Fibroblast of peridontal ligament (primary cell): ENCODE results near the gene LSM12.
A peak's percentile ranks its signal among the peaks of the same experiment; 100 is the strongest.

Experiments
- DNase-seq: peaks from one replicate; pipeline ENCODE4 v3.0.0-alpha.2; 2010; ENCODE audit errors: extremely low read depth

Gene LSM12

DNA sequence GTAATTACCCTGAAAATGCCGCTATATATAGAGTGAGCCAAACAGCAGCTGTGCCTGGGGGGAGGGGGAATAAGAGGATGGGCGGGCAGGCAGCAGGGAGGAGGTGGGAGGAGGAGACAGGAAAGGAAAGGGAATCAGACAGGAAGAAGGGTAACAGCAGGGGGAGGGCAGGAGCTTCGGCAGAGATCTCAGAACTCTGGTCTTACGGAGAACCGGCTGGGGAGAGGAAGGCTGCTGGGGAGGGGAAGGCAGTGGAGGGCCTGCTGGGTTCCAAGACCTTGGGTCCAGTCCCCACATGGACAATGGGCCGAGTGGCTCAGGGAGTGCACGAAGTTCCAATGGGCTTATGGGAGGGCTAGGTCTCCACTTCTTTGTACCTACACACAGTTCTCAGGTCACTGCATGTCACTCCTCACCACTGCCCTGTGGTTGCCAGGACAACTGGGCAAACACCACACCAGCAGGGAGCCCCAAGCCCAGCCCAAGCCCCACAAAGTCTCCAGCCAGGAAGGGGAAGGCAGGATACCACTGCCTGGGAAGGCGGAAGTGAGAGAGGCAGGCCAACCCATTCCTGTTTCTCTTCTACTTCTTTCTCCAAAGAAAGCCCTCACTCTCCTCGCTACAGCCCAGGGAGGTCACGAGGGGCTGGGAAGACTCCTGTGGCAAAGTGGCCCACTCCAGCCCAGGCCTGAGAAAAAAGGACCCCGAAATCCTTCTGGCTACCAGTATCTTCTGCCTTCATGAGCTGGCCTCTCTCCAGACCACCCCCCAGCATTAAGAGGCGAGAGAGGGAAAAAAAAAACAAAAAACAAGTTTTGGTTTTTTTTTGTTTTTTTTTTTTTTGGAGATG, 29.4 kb upstream of the LSM12 start:
- DNase-seq: peak; percentile 86

DNA sequence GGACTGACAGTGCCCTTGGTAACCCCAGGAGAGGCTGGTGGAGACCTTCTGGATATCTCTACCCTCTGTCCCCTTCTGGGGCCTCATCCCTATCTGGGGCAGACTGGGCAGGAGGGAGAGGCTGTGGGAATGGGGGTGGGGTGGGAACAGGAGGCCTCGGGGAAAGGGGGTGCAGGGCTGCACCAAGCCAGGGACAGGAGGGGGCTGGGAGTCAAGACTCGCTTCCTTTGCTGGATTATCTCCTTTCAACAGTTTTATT, 28.8 kb upstream of the LSM12 start:
- no peak for DNase-seq

DNA sequence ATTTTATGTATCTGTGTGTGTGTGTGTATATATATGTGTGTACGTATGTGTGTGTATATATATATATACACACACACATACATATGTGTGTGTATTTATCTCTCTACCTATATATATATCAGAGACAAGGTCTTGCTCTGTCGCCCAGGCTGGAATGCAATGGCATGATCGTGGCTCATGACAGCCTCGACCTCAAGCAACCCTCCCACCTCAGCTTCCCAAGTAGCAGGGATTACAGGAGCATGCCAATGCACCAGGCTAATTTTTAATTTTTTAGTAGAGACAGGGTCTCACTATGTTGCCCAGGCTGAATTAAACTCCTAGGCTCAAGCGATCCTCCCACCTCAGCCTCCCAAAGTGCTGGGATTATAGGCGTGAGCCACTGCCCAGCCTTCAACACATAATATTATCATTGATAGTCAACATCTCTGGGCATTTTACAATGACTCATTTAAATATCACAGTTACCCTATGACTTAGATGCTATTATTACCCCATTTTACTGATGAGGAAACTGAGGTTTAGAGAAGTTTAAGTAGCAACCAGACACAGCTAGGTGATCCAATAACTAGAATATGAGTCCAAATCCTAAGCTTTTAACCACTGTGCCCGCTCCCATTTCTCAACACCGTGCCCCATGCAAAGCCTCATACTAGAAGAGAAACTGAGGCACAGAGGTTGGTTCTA, 28.4 kb upstream of the LSM12 start:
- DNase-seq: no peak

DNA sequence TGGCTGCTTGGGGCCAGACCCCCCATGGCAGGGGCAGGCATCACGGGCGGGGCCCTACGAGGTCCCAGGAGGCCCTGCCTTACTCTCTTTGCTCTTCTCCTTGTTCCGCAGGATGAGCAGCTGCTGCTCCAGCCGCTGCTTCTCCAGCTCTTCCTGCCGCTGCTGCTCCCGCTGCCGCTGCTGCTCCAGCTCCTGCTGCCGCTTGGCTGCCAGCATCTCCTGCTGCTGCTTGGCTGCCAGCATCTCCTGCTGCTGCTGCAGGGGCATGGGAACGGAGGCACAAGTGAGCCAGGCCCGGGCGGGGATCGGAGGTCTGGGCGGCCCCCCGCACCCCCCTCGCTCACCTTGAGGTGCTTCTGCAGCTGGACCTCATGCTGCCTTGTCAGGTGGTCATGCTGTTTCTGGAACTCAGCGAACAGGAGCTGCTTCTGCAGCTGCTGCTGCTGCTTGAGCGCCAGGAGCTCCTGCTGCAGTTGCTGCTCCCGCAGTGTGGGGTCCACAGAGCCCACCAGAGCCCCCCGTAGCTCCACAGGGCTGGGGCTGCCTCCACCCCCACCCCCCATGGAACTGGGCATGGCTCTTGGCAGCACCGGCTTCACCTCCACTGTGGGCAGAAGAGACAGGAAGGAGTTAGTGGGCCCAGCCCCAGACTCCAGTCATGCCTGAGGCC, 26.9 kb upstream of the LSM12 start:
- no peak for DNase-seq

DNA sequence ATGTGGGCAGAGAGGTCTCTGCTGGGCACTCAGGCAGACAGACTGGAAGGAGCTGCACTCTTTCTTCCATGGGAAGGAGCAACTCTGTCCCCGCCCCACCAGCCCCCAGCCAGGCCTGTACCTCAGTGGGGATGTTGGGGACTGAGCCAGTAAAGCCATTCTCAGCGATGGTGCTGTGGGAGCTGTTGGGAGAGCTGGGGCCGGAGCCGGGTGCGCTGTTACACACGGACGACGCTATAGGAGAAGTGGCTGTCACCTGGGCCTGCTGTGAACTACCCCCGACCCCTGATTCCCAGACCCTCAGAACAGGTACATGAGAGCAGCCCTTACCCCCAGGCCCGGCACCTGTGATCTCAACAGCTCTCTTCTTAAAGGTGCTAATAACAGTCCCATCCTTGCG, 25.6 kb upstream of the LSM12 start:
- no peak for DNase-seq

DNA sequence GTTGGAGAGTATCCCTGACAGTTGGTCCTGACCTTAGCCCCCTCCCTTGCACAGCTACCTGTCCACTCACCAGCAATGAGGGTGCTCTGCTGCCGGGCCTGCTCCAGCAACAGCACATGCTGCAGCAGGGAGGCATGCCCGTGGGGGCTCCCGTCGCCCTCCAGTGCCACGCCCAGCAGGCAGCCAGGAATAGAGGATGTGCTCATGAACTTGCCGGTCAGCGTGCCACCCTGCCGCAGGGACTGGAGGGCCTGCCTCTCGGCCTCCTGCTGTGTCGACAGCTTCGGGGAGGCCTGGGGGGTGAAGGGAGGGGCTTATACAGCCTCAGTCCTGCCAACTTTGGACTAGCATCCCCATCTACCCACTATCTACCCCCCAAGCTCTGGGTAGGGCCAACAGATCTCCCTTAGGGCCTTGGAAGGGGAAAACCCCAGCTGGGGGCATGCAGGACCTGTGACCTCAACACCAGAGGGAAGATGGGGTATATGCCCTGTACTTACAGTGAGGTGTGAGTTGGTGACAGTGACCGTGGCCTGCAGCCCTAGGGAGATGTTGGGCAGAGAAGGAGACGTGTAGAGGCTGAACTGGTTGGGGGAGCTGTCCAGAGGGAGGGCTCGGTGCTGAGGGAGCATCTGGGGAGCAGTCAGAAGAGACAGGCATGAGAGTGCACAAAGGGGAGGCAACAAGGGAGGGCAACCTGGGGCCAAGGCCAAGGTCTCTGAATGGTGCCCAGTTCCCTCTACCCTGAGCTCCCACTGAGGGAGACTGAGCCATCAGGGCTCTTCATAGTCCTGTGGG, 24.9 kb upstream of the LSM12 start:
- DNase-seq: no peak

DNA sequence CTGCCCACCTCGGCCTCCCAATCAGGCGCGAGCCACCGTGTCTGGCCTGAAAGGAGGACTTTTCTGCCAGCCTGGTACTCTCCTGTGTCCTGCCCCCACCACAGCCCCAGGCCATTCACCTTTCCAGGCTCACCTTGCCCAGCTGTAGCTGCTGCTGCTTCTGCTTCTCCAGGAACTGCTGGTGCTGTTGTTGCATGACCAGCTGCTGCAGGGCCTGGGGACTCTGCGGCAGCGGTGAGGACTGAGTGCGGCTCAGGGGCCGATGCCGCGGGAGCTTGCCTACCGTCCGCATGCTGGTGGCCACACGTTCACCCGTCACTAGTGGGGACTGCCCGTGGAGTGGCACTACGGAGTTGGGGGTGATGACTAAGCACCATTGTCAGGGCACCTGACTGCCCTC, 21.8 kb upstream of the LSM12 start:
- DNase-seq: no peak

DNA sequence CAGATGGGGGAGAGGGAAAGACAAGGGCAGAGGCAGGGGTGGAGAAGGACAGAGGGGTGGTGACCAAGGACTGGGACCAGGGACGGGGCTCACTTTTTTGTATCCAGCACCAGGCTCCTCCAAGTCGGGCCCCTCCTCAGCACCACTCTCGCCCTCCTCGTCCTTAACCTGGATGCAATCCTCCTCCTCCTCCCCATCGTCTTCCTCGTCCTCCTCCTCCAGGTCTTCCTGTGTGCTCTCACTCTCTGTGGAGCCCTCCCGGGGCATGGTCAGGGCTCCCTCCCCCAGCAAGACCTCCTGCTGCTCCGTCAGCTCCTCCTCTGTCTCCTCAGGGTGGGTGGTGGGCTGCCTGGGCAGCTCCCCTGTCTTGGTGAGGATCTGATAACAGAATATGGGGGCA, 20.8 kb upstream of the LSM12 start:
- no peak for DNase-seq

DNA sequence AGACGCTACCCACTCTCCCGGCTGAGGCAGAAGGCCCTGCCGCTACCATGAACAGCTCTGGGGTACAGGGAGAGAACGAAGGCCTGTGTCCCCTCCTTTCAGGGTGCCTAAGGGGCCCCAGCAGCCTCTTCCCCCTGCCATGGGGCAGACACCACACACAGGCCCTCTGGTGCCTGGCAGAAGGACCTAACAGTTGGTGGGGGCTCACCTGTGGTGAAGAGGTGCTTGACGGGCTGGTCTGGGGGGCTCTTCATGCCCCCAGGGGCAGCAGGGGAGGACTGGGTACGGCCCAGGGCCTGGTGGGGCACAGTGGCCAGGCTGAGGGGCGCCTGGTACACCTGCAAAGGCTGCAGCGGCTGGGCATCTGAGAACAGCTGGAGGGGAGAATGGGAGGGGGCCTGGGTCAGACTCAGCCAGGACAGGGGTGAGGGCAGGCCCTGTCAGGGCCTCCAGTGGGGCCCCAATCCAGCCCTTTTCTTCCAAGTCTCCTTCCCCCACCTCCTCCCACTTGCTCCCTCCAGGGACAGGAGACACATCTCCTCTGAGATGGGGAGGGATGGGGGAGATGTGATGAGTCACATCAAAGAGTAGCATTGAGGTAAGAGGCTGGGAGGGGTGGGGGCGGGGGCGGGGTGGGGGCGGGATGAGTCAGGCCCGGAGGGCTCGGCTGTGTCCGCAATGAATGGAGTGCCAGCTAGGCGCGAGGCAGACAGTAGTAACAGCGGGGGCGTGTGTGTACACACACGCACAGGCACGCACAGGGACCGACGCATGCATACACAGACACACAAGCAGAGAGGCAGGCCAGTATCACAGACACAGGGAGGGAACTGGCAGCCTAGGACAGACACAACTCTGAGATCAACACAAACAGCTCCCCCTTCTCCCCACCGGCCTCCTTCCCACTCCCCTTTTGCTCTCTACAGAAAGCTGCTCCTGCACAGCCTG, 20.2 kb upstream of the LSM12 start:
- DNase-seq: peak; percentile 79

DNA sequence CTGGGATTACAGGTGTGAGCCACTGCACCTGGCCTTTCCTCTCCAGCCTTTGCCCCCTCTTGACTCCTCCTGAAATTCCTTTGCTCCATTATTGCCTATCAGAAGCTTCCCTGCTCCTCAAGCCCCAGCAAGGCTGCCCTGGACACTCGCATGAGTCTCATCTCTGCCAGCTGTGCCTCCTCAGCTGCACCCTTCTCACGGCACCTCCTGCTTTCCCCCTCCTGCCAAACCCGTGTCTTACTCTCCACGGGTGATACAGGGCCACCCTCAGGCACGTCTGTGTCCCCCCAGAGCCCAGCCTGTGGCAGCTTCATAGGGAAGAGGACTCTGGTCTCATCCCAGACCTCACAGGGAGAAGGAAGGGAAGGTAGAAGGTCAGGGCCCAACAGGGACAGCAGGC, 19.4 kb upstream of the LSM12 start:
- no peak for DNase-seq

DNA sequence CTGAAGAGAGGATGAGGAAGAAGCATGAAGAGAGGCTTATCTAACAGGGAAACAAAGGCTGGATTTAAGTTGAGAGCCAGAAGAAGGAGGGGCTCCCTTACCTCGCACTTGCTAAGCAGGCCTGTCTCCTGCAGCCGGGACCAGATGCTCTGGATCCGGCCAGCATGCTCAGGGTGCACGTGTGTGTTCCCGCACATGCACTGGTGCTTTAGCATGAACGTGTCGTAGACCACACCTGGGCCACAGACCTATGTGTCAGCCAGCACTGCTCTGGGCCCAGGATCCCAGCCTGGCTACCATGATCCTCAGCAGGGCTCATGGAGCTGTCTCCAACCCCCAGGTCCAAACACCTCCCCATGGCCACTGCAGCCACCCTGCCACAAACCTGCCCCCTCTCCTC, 18.4 kb upstream of the LSM12 start:
- no peak for DNase-seq

DNA sequence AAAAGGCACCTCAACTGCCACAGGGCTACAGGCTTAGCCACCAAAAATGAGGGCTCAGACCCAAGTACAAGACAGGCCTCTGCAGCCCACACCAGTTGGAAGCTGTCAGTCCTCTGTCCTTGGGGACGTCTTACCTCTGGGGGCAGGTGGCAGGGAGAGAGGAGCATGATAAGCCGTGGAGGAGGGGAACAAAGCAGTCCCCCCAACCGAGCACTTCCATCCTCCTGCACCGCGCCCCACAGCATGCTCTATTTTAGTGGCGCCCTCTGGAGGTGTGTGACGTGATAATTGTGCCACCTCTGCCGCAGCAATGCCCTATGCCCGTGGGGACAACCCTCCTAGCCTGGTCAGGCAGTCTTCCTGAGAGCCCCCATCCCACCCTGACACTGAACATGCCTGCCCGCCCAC, 17.7 kb upstream of the LSM12 start:
- no peak for DNase-seq

DNA sequence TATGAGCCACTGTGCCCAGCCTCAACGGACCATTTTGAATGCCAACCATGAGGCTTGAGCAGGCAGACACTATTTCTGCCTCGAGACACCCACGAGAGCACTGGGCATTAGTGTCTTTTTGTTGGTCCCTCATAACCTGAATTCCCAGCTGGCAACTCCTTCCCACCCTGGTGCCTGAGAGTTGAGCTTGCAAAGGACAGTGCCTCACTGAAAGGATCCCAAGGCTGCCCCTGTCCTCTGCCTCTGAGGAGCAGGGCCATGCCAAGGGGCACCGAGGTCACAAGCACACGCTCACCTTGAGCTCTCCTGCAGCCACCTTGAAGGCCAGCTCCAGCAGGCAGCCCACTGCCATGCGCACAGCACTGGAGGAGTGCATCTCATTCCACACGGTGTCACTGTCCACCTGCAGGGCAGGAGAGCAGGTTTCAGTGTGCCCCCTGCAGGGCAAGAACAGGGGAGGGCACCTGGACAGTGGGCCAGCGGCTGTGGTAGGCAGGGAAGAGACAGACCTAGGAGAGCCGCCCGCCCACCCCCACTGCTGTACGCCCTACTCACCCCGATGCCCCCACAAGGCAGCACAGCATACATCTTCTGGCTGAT, 16.9 kb upstream of the LSM12 start:
- DNase-seq: no peak

DNA sequence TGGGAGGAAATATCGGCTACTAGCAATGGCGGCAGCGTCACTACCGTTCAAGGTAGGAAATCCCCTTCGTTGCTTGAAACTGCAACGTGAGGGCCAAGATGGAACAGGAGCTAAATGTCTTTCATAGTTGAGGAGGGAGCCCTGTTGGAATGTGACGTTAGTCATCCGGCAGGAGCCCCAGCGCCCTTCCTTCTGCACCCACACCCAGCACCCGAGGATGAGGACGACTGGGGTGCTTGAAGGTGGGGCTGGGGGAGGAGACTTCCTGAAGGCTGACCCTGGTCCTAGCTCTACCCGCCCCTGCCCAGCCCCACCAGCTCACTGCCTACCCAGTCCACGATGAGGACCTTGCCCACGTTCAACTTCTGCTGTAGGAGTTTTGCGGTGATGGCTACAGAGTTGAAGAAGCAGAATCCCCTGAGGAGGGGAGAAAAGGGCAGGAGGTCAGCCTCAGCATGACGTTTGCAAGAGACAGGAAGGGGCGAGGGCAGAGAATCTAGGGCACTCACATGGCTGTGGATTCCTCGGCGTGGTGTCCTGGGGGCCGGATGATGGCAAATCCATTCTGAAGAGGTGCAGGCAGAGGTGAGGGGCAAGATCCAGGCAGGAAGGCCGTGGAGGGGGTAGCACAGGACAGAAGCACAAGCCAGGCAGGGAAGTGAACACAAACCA, 15.9 kb upstream of the LSM12 start:
- DNase-seq: no peak

DNA sequence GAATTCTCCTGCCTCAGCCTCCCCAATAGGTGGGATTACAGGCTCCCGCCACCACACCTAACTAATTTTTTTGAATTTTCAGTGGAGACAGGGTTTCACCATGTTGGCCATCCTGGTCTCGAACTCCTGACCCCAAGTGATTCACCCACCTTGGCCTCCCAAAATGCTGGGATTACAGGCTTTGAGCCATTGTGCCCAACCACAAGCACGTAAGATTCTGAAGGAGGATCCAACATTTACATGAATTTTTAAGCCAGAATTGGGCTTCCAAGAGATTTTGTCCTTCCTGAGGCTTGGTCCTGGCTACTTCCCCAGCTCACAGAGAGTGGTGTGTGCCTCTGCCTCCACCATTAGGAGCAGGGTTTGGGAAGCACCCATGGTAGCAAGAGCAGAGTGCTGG, 15.2 kb upstream of the LSM12 start:
- DNase-seq: peak; percentile 67

DNA sequence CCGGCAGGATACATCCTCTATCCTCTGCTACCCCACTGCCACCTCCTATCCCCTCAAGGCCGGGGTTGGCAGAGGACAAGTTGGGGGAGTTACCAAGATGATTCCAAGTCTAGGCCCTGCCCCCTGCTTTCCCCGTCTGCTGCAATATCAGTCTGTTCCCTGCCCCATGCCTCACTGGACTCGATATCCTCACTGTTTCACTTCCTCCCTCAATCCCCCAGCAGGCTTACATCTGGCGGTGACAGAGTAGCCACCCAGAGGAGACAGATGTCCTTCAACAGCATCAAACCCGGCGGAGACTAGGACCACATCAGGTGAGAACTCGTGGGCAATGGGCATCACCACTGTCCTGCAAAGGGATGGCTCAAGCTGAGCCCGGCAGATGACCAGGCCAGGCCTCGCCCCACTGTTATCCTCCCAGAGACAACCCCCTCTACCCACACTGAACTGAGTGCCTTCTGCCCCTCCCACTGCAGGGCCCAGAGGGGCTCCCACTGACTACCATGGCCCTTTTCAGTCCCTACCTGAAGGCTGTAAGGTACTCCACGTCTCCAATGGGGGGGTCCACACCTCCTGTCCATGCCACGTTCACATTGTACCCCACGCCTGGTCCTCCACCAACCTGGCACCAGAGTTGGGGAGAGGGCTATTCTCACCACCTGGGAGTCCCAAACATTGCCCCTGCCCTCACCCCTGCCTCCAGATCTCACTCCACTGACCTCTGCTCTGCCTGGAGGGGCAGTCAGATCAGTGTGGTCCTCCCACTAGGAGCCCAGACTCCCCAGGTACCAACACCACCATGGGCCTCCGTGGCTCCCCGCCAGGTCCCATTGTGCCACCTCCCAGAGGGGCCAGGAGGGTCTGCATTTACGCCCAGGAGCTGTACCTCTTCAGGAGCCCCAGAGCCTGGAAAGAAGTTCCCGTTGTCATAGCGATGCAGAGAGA, 13.7 kb upstream of the LSM12 start:
- no peak for DNase-seq

DNA sequence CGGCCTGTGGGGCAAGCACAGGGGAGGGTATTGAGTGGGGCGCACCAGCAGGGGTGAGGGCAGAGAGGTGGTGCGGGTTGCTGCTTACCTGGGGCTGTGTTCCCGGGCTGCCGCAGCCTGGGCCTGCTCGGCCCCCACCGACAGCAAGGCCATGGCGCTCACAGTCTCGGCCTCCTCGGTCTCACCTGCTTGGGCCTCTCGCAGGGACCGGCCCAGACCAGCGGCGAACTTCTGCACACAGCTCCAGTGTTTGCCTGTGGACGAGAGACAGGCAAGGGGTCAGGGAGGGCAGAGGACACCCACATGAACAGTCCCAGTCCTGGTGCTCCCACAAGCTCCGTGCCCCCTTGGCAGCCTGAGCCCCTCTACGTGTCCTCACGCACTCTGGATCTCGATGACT, 11.9 kb upstream of the LSM12 start:
- no peak for DNase-seq

DNA sequence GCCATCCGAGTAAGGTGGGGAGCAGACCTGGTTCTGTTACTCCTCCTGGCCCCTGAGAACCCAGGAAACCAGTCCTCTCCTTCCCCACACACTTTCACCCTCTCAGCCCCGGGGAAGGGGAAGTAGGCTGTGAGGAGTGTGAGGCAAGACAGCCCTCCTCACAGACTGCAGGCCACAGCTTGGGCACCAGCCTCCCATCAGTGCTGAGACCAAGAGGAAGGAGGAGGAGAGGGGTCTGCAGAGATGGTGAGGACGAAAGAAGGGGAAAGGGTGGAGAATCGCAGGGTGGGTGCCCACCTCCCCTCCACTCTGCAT, 11.1 kb upstream of the LSM12 start:
- DNase-seq: no peak
